Colonic mucosa (tissue), 4 donors: ENCODE results near the gene CD300E. TPM values are rescaled to one million over a fixed set of nuclear protein-coding genes. Genes with fewer than 3 reads are reported as not detected.
"Not testable (repeated sequence)": the region's sequence is repeated elsewhere in the genome, so short reads cannot be mapped to it uniquely, and the experiment has no call there.

Source experiments
- DNase-seq: peaks from one replicate; pipeline ENCODE4 v3.0.0-alpha.2; 2020
- H3K27ac ChIP-seq: fragments of 200-600 bp; one replicate; pipeline ENCODE4 v1.8.0; 2021
- H3K27me3 ChIP-seq: fragments of 200-600 bp; one replicate; pipeline ENCODE4 v1.8.0; 2021
- H3K36me3 ChIP-seq: fragments of 200-600 bp; one replicate; pipeline ENCODE4 v1.8.0; 2021
- H3K4me1 ChIP-seq: fragments of 200-600 bp; one replicate; pipeline ENCODE4 v1.8.0; 2021; ENCODE audit warnings: mild to moderate bottlenecking
- H3K4me3 ChIP-seq: fragments of 200-600 bp; one replicate; pipeline ENCODE4 v1.8.0; 2021
- H3K9ac ChIP-seq, 2 donors: one replicate each; pipeline ENCODE4 v1.7.0; 2013; ENCODE audit warnings: control low read depth in 2 of 2, low read depth in 2 of 2, low read length in 2 of 2
- H3K9me3 ChIP-seq: fragments of 200-600 bp; one replicate; pipeline ENCODE4 v1.8.0; 2021
- CTCF ChIP-seq: fragments of 200-600 bp; IDR thresholded peaks from one replicate; pipeline ENCODE4 v1.8.0; 2022; ENCODE audit warnings: antibody characterized with exemption, mild to moderate bottlenecking
- intact Hi-C: fragments of 100-400 bp; cut with DNase I; formaldehyde crosslinking; loops from one replicate; pipeline ENCODE4 v1.14.1; 2022
- total RNA-seq, 2 donors: library from RNA; stranded (reverse); fragmentation: NEBNext Ultra II Directional in 1 of 2; extraction: Animal tissue kit (Norgen Biotek cat#: 25700) in 1 of 2; gene quantifications; one replicate each; pipeline ENCODE4 v1.2.1, GENCODE V29; 2021
- donor health status: healthy.
- donor health status: DM: no; HTN: no; CAD: no.
- donor health status: DM: no; HTN: no; CAD: no.

Gene CD300E
- total RNA-seq, 2 donors from 2014 or later, result 1.2 TPM; not detected in 1

GRCh38 chr17:74579900-74580299 lies 43.6 kb downstream of the CD300E start:
- Histone ChIP-seq H3K27me3 (no peaks in the 10 kb centered on the region), H3K9me3 (no peaks in the 10 kb centered on the region), H3K4me1 (no peaks in the 10 kb centered on the region), H3K4me3 (no peak overlapping the region), H3K9ac (no peak overlapping the region), H3K27ac (no peak overlapping the region), H3K36me3 (no peaks in the 10 kb centered on the region)
- TF ChIP-seq CTCF, result no peak
- intact Hi-C loops, result no loop called here
- no peak for DNase-seq

DNA sequence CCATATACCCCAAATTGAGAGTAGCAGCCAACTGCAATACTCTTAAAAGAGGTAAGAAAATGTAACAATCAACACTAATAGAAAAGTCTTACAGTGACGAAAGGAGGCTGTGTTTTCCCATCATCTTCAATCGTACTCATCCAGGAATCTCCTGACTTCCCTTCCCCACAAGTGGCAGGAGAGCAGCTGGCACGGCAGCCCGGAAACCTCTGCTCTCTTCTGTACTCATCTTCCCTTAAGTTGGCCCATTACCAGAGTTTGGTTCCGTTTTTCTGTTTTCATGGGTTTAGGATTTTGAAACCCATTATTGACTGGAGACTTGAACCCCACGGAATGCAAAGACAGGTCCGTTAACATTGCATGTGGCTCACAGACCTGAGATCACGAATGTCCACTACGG lies 44.6 kb downstream of the CD300E start:
- no peaks in the 10 kb centered on the region for H3K4me1 ChIP-seq
- intact Hi-C loops, result no loop called here
- no peaks in the 10 kb centered on the region for H3K27me3 ChIP-seq
- no peaks in the 10 kb centered on the region for H3K9me3 ChIP-seq
- DNase-seq, result no peak
- no peak for TF ChIP-seq CTCF
- no peaks in the 10 kb centered on the region for H3K36me3 ChIP-seq
- H3K4me3 ChIP-seq, result no peak overlapping the region
- H3K9ac ChIP-seq, result no peak overlapping the region
- H3K27ac ChIP-seq, result no peak overlapping the region

DNA sequence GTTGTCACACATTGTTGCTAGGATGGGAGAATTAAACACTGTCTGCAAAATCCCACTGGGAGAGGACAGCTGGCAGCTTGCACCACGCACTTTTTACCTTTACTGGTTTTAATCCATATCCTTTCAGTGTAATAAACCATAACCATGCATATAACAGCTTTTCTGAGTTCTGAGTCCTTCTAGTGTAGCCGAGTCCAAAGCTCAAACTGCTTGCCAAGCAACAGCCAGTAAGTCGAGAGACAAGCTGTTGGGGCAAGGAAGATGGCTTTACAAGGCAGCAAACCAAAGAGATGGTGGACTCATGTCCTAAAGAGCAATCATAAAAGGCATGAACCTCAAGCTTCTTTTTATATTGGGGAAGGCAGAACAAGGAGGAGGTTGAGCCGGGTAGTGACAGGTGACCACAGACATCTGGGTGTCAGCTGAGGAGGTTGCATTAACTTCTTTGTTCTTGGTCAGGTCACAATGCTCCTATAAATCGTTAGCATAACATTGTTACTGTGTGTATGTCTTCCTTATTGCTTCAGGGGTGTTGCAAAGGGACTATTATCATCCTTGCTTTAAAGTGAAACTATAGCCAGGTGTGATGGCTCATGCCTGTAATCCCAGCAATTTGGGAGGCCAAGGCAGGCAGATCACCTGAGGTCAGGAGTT lies 48.9 kb downstream of the CD300E start:
- H3K27me3 ChIP-seq, result no peaks in the 10 kb centered on the region
- no peak overlapping the region for H3K9ac ChIP-seq
- no peaks in the 10 kb centered on the region for H3K9me3 ChIP-seq
- intact Hi-C loops, result no loop called here
- H3K27ac ChIP-seq, result peak overlapping the region; percentile 28
- no peak overlapping the region for H3K4me3 ChIP-seq
- no peak for TF ChIP-seq CTCF
- no peaks in the 10 kb centered on the region for H3K4me1 ChIP-seq
- DNase-seq, result no peak
- no peaks in the 10 kb centered on the region for H3K36me3 ChIP-seq

DNA sequence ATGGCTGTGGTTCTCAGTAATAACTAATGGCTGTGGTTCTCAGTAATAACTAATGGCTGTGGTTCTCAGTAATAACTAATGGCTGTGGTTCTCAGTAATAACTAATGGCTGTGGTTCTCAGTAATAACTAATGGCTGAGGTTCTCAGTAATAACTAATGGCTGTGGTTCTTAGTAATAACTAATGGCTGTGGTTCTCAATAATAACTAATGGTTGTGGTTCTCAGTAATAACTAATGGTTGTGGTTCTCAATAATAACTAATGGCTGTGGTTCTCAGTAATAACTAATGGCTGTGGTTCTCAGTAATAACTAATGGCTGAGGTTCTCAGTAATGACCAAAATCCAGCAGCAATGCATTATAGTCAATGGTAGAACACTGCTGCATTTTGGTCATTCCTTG lies 49.9 kb downstream of the CD300E start:
- H3K4me1 ChIP-seq, H3K9ac ChIP-seq, H3K27me3 ChIP-seq, H3K9me3 ChIP-seq, intact Hi-C loops, H3K36me3 ChIP-seq, H3K27ac ChIP-seq, DNase-seq, H3K4me3 ChIP-seq: not testable (repeated sequence)

GRCh38 chr17:74573169-74573568 lies 50.4 kb downstream of the CD300E start:
- Histone ChIP-seq H3K9me3 (no peaks in the 10 kb centered on the region), H3K4me3 (no peak overlapping the region), H3K9ac (no peak overlapping the region), H3K4me1 (no peaks in the 10 kb centered on the region), H3K27me3 (no peaks in the 10 kb centered on the region), H3K27ac (no peak overlapping the region), H3K36me3 (no peaks in the 10 kb centered on the region)
- intact Hi-C loops, result no loop called here
- DNase-seq, result no peak
- TF ChIP-seq CTCF, result no peak

DNA sequence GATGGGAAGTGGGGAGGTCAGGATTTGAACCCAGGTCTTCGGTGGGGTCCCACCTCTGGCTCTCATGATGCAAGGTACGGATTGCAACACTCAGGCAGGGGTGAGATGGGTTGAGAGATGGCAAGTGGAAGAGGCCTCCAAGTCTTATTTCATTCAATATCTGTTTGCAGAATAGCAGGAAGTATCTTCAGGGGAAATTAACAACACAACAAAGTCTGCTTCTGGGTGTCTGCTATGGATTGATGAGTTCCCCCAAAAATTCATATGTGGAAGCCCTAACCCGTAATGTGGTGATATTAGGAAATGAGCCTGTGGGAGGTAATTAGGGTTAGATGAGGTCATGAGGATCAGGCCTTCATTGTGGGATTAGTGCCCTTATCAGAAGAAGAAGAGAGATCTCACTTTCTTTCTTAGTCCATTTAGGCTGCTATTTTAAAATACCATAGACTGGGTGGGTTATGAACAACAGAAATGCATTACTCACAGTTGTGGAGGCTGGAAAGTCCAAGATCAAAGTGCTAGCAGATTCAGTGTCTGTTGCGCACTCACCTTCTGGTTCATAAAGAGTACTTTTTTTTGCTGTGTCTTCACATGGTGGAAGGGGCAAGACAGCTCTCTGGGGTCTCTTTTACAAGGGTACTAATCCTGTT lies 51.8 kb downstream of the CD300E start:
- H3K27ac ChIP-seq, result no peak overlapping the region
- no peak overlapping the region for H3K4me3 ChIP-seq
- H3K27me3 ChIP-seq, result no peaks in the 10 kb centered on the region
- no peaks in the 10 kb centered on the region for H3K36me3 ChIP-seq
- no peaks in the 10 kb centered on the region for H3K9me3 ChIP-seq
- intact Hi-C loops, result no loop called here
- DNase-seq, result no peak
- H3K9ac ChIP-seq, result no peak overlapping the region
- no peaks in the 10 kb centered on the region for H3K4me1 ChIP-seq
- no peak for TF ChIP-seq CTCF
